GM15510 (cell line): ENCODE measurements around the gene PHF2.

Experiments used
- POLR2A ChIP-seq: IDR thresholded peaks from 3 replicates; pipeline ENCODE4 v1.6.1; 2011; ENCODE audit warnings: borderline replicate concordance; ENCODE audit not compliant: insufficient read length; ENCODE audit errors: extremely low read depth

PHF2 gene

GRCh38 chr9:93684161-93684765 is 107.9 kb downstream of the PHF2 start:
- TF ChIP-seq POLR2A: no peak

GRCh38 chr9:93684806-93685543 is 108.6 kb downstream of the PHF2 start:
- TF ChIP-seq POLR2A: no peak

- no peak for TF ChIP-seq POLR2A
Observed at GRCh38 chr9:93686127-93686879, 109.9 kb downstream of the PHF2 start.

GRCh38 chr9:93686880-93687236 is 110.5 kb downstream of the PHF2 start:
- TF ChIP-seq POLR2A: no peak

GRCh38 chr9:93690618-93691017 is 114.2 kb downstream of the PHF2 start:
- no peak for TF ChIP-seq POLR2A

- TF ChIP-seq POLR2A: no peak
Observed at GRCh38 chr9:93693129-93693528, 116.7 kb downstream of the PHF2 start.

- TF ChIP-seq POLR2A: no peak
Observed at GRCh38 chr9:93697352-93698139, 121.2 kb downstream of the PHF2 start.

- no peak for TF ChIP-seq POLR2A
Observed at GRCh38 chr9:93698140-93698908, 121.9 kb downstream of the PHF2 start.

- no peak for TF ChIP-seq POLR2A
Observed at GRCh38 chr9:93699650-93700049, 123.3 kb downstream of the PHF2 start.

- TF ChIP-seq POLR2A: no peak
Observed at GRCh38 chr9:93701494-93702218, 125.3 kb downstream of the PHF2 start.

GRCh38 chr9:93702261-93702660 is 125.9 kb downstream of the PHF2 start:
- no peak for TF ChIP-seq POLR2A

GRCh38 chr9:93708289-93708986 is 132.1 kb downstream of the PHF2 start:
- TF ChIP-seq POLR2A: no peak

- no peak for TF ChIP-seq POLR2A
Observed at GRCh38 chr9:93708987-93709302, 132.6 kb downstream of the PHF2 start.
